Liver (tissue), 3 donors: Measurements from ENCODE around the gene SLK.

Source experiments
- EGR1 ChIP-seq, 2 donors: IDR thresholded peaks; 2 replicates each; pipeline ENCODE4 v1.6.1; 2016 to 2018; ENCODE audit warnings: antibody characterized with exemption in 2 of 2, low read depth in 2 of 2
- JUND ChIP-seq, 2 donors: IDR thresholded peaks; 2 replicates each; pipeline ENCODE4 v1.6.1; 2016; ENCODE audit warnings: antibody characterized with exemption in 2 of 2
- REST ChIP-seq: IDR thresholded peaks from 2 replicates; pipeline ENCODE4 v1.6.1; 2016; ENCODE audit warnings: antibody characterized with exemption, mild to moderate bottlenecking
- SP1 ChIP-seq: IDR thresholded peaks from 2 replicates; pipeline ENCODE4 v1.6.1; 2018; ENCODE audit warnings: antibody characterized with exemption, mild to moderate bottlenecking
- TAF1 ChIP-seq: conservative IDR thresholded peaks from 2 replicates; pipeline ENCODE4 v1.6.1; 2016; ENCODE audit warnings: antibody characterized with exemption, mild to moderate bottlenecking
- TF ChIP-seq, protein P1 (sequence below): fragments of 150-350 bp; IDR thresholded peaks from 2 replicates; pipeline ENCODE4 v1.5.1; 2017; ENCODE audit warnings: improper control_type of control experiment, low read depth, low read length; ENCODE audit not compliant: missing input control
- donor health status: healthy.
- donor health status: healthy.

- TF ChIP-seq, protein P1, sequence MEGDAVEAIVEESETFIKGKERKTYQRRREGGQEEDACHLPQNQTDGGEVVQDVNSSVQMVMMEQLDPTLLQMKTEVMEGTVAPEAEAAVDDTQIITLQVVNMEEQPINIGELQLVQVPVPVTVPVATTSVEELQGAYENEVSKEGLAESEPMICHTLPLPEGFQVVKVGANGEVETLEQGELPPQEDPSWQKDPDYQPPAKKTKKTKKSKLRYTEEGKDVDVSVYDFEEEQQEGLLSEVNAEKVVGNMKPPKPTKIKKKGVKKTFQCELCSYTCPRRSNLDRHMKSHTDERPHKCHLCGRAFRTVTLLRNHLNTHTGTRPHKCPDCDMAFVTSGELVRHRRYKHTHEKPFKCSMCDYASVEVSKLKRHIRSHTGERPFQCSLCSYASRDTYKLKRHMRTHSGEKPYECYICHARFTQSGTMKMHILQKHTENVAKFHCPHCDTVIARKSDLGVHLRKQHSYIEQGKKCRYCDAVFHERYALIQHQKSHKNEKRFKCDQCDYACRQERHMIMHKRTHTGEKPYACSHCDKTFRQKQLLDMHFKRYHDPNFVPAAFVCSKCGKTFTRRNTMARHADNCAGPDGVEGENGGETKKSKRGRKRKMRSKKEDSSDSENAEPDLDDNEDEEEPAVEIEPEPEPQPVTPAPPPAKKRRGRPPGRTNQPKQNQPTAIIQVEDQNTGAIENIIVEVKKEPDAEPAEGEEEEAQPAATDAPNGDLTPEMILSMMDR, result no peak
- TF ChIP-seq JUND (IDR thresholded peaks at IDR 0.05) (no peak), SP1 (no peak), TAF1 (no peak), REST (no peak), EGR1 (IDR thresholded peaks at IDR 0.05; ENCODE audit: low read depth in 2 of 2) (no peak)
Measured at GRCh38 chr10:104028146-104028545, 61.2 kb downstream of the SLK start.
